Suppressor macrophage treated with lipopolysaccharide for 1 hour (primary cell): ENCODE data around the gene ACSL1.
A peak's percentile ranks its signal among the peaks of the same experiment; 100 is the strongest.

ENCODE experiments used
- DNase-seq, 3 donors: peaks; one replicate each; pipeline ENCODE4 v3.0.0-alpha.2; 2020 to 2022

Gene ACSL1, protein sequence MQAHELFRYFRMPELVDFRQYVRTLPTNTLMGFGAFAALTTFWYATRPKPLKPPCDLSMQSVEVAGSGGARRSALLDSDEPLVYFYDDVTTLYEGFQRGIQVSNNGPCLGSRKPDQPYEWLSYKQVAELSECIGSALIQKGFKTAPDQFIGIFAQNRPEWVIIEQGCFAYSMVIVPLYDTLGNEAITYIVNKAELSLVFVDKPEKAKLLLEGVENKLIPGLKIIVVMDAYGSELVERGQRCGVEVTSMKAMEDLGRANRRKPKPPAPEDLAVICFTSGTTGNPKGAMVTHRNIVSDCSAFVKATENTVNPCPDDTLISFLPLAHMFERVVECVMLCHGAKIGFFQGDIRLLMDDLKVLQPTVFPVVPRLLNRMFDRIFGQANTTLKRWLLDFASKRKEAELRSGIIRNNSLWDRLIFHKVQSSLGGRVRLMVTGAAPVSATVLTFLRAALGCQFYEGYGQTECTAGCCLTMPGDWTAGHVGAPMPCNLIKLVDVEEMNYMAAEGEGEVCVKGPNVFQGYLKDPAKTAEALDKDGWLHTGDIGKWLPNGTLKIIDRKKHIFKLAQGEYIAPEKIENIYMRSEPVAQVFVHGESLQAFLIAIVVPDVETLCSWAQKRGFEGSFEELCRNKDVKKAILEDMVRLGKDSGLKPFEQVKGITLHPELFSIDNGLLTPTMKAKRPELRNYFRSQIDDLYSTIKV

DNA sequence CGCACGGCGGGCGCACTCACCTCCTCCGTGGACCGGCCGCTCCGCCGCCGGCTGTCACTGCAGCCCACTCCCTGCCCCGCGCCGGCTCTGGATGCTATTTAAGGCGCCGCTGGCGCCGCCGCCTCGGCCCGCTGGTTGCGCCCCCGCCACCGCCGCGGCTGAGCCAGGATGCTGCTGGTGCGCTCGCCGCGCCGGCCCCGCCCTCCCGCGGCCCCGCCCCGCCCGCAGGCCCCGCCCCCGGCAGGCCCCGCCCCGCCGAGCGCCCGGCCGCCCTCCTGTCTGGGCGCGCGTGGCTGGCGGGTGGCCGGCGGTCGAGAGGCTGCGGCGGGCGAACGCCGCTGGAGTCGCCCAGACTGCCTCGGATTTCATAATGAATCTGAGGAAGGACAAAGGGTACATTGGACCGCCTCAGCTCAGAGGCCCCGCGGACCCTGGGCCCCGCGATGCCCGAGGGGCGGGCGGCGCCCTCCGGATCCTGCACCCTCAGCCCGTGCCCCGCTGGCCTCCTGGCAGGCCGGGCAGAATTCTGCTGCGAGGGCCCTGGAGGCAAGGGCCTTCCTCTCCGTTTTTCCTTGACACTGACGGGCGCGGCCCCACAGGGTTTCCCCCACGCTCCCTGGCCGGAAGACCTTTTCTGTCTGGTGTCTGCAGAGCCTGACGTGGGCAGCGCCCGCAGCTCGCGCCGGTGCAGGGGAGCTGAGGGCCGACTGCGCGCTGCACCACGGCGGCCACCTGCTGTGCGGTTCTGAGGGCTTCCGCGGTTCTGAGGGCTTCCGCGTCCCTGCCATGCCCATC is at the start of gene ACSL1:
Gene ACSL1, minus strand, starts transcription at position 73 of the 795 bp plus-strand sequence. CDS start 22,454 bp downstream, outside the sequence.
- DNase-seq: peak; percentile 95 to 98 (median 97)

DNA sequence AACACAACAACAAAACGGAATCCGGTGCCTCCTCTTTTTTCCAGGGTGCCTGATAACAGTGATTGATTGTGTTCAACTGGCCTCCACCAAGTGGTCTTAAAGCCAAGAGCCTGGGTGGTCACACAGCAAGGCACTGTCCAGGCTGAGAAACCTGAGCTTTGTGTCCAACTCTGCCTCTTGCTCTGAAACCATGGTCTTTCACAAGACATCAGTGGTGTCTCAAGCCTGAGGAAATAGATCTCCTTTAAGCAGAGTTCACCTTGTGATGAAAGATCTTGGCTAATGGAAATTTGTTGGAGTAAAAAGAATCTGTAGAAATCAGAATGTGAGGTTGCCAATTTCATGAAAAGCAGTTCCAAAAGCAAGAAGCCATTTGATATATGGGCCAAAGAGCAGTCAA is 47.3 kb upstream of the ACSL1 start:
- no peak for DNase-seq

- no peak for DNase-seq
Observed at GRCh38 chr4:184870718-184871117, 45.0 kb upstream of the ACSL1 start.

DNA sequence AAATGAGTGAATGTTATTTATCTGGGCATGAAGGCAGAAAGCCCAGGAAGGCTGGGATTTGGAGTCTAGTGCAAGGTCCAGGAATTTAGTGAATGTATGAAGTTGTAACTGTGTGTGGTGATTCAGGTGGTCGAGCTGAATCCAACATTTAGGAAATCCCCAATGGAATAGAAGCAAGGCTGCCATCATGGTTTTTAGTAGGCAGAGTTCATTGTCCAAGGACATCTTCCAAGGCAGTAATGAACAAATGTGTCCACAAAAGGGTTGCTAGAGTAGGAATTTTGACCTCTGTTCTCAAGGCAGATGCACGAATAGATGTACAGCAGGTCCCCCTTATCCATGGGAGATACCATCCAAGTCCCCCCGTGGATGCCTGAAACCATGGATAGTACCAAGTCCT is 42.9 kb upstream of the ACSL1 start:
- no peak for DNase-seq

GRCh38 chr4:184863916-184864315 is 38.1 kb upstream of the ACSL1 start:
- DNase-seq: peak; percentile 62 to 77 (median 68)

- DNase-seq: peak; percentile 81 to 87 (median 82)
Observed at GRCh38 chr4:184861047-184861446, 35.3 kb upstream of the ACSL1 start.

DNA sequence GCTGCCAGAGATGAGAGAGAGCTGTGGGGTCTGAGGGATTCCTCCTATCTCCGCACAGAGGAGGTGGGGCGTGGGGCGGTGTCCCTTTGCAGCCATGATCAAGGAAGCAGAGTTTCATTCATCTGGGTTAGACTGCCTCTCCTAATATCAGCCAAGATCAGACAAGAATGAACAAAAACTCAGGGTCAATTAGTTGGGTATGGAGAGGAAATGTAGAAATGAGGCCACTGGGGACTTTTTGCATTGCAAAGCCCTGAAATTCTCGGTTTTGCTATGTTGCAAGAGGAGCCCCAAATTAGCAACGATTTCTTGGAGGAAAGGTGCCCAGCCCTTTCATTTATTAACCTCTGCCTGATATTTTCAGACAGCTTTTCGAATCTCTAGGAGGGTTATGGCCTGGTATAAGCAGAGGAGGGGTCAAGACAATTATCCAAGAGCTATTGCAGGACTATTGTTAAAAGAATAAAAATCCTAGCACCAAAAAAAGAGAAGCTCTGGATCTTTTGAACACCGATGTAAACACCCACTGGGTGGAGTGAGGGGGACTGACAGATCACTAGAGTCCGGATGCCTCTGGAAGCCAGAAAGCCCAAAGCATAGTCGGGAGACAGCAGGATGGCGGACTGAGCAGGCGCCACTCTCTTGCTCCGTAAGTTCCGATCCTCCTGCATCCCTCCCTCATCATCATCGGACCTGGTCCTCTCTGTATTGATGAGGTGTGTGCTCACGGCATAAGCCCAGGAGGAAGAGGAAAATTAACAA is 34.4 kb upstream of the ACSL1 start:
- peak; percentile 87 to 97 (median 93) for DNase-seq

DNA sequence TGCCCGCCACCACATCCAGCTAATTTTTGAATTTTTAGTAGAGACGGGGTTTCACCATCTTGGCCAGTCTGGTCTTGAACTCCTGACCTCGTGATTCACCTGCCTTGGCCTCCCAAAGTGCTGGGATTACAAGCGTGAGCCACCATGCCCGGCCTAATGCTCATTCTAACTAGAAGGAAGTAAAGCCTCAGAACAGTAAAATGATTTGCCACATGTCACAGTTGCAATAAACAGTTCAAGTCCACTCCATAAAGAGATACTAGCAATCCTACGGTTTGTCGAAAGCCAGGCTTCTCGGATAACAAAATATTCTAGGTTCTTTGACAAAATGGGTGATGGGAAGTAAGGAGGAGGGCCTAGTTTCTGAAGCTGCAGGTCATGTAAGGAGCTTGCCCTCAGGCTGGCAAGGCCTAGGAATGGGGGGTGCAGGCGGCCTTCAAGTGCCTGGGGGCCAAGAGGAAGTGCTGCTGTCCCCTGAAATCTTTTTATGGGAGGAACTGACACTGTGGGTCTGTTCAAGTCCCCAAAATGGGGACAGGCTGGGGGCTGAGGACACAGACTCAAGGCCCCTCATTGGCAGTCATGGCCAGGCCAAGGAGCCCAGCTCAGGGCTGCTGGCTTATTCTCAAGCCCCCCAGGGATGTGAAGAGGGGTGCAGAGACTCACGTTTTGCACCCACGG is 31.8 kb upstream of the ACSL1 start:
- DNase-seq: peak; percentile 22 to 46 (median 42)

- DNase-seq: peak; percentile 77 to 99 (median 96)
Observed at GRCh38 chr4:184856277-184856609, 30.5 kb upstream of the ACSL1 start.

GRCh38 chr4:184854673-184855072 is 28.9 kb upstream of the ACSL1 start:
- peak; percentile 92 to 98 (median 95) for DNase-seq

DNA sequence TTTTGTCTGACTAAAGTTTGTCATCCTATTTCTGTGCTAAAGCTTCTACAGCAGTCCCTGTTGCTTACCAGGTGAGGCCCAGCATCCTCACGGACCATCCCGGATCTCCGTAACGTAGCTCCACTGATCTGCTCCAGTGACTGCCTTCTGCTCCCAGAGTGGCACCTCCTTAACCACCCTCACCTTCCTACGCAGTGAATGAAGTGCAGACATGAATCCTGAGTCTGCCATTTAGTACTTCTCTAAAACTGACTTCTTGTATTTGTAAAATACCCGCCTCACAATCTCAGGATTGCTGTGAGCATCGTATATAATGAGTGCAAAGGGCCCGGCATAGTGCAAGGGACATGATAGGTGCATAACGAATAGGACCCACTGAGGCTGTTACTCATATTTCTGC is 27.7 kb upstream of the ACSL1 start:
- peak; percentile 61 to 74 (median 71) for DNase-seq

DNA sequence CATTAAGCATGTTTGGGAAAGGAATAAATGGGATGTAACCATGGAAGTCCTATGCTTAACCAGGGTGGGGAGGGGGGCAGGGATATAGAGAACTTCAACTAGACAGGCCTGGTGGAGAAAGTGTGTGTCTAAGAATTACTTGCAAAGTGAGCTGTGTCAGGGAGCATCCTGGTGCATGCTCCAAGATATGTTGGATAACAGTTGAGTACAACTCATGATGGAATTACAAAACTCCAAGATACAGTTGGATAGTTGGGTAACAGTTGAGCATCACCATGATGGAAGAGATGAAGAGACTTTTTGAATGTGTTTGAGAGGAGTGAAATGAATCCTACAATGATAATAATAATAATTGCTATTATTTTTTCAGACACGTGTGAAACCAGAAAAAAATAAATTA is 26.1 kb upstream of the ACSL1 start:
- peak in 1 of 3 donors; percentile 43 for DNase-seq

DNA sequence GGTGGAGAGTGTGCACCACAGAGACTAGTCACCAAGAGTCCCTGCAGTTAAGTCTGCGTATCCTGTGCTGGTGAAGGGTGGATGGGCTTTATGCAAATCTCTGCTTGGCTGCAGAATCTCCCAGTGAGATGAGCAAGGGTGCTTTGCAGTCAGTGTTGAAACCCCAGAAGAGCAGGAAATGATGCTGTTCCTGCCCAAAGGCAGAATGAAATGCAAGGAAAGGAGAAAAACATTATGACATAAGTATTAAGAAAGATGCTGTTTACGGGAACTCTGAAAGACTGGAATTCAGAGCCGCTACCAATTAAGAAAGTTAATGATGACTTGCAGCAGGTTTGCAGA is 25.4 kb upstream of the ACSL1 start:
- peak; percentile 89 to 97 (median 93) for DNase-seq

- peak in 2 of 3 donors; percentile 52 to 60 for DNase-seq
Observed at GRCh38 chr4:184850431-184851199, 24.8 kb upstream of the ACSL1 start.

GRCh38 chr4:184850018-184850417 is 24.2 kb upstream of the ACSL1 start:
- peak in 2 of 3 donors; percentile 38 to 52 for DNase-seq

DNA sequence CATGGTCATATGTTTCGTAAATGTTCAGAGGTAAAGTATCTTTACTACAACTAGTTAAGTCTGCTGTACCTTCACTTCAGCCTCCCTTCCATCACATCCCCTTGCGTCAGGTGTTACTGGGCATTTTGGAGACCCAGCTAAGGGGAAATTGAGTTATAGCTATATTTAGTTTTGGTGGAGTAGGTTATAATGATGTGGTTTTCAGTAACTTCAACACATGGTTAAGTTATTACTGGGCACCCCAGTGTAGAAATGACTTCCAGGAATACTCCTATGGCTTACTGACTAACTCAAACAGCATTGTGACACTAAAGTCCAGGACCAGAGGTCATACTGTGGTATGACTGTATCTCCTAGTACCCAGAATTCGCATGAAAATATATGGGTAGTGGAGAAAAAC is 23.4 kb upstream of the ACSL1 start:
- peak; percentile 58 to 88 (median 69) for DNase-seq

- DNase-seq: peak; percentile 80 to 96 (median 94)
Observed at GRCh38 chr4:184848510-184848909, 22.7 kb upstream of the ACSL1 start.

- no peak for DNase-seq
Observed at GRCh38 chr4:184846531-184846930, 20.8 kb upstream of the ACSL1 start.

DNA sequence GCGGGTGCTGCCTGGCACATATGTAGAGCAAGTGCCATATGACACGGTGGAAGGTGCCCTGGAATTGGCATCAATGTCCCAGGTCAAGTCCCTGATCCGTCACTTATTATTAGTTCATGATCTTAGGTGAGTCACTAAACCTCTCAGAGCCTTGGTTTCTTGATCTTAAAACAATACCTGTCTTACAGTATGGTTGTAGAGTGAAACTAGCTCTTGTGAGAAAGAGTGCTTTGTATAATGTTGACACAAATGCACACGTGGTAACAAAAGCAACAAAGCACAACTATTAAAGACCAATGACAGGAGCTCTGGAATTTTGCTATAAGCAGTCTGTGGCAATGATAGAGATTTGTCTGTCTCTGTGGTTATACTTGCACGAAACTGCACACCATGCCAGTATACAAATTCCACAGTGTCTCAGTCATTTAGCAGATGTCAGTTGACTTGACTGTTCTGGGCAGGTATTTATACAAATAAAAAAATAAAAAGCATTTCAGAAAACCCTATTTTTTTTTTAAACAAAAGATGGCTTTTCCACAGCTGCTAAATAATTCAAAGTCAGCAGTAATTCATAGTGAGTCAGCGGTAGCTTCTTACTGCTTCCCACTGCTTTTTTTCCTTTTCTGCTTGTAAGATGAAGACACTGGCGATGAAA is 19.7 kb upstream of the ACSL1 start:
- peak; percentile 54 to 84 (median 83) for DNase-seq

- no peak for DNase-seq
Observed at GRCh38 chr4:184844742-184845141, 19.0 kb upstream of the ACSL1 start.
